Panc1 (cell line): ENCODE results near the gene FAXC.

Experiments used
- POLR2AphosphoS5 ChIP-seq: IDR thresholded peaks from 2 replicates; pipeline ENCODE4 v1.6.1; 2012; ENCODE audit warnings: mild to moderate bottlenecking, low read depth, low read length, moderate library complexity
- TF ChIP-seq, protein P1 (sequence below): fragments of 450-650 bp; IDR thresholded peaks from 2 replicates; pipeline ENCODE4 v1.5.1; 2017; ENCODE audit warnings: mild to moderate bottlenecking

DNA sequence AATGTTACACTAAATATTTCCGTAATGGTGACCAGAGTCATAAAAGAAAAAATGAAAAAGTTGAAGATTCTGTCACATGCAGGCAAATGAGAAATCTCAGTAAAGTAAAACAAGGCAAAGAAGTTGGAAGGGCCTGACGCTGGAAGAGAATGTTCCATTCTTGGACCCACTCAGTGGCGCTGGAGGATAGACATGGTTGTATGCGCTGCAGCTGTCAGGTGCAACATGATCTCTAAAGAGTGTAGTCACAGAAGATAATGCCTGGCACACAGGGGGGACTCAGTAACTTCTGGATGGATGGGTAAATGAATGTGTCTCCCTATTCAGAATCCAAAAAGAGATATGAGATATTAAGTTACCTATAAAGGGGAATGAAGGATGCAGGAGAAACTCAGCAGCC lies 116.3 kb downstream of the FAXC start:
- TF ChIP-seq, protein P1, sequence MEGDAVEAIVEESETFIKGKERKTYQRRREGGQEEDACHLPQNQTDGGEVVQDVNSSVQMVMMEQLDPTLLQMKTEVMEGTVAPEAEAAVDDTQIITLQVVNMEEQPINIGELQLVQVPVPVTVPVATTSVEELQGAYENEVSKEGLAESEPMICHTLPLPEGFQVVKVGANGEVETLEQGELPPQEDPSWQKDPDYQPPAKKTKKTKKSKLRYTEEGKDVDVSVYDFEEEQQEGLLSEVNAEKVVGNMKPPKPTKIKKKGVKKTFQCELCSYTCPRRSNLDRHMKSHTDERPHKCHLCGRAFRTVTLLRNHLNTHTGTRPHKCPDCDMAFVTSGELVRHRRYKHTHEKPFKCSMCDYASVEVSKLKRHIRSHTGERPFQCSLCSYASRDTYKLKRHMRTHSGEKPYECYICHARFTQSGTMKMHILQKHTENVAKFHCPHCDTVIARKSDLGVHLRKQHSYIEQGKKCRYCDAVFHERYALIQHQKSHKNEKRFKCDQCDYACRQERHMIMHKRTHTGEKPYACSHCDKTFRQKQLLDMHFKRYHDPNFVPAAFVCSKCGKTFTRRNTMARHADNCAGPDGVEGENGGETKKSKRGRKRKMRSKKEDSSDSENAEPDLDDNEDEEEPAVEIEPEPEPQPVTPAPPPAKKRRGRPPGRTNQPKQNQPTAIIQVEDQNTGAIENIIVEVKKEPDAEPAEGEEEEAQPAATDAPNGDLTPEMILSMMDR = no peak
- no peak for TF ChIP-seq POLR2AphosphoS5
